Measurements from ENCODE around the gene CPNE8.

CPNE8 gene

GRCh38 chr12:38905480-38906351, at the start of gene CPNE8:
Gene CPNE8, minus strand, starts transcription at chr12:38905591. Its CDS starts 57 bp downstream, at chr12:38905534.
- H3K4me3 ChIP-seq (ENCODE audit: low read length): peak within 1 kb of the TSS; percentile 70
- peak; percentile 67 for DNase-seq (ENCODE audit: low read depth)
- TF ChIP-seq CTCF (IDR thresholded peaks at IDR 0.05; ENCODE audit: insufficient read depth, low read depth, low read length, missing control alignments): no peak

DNA sequence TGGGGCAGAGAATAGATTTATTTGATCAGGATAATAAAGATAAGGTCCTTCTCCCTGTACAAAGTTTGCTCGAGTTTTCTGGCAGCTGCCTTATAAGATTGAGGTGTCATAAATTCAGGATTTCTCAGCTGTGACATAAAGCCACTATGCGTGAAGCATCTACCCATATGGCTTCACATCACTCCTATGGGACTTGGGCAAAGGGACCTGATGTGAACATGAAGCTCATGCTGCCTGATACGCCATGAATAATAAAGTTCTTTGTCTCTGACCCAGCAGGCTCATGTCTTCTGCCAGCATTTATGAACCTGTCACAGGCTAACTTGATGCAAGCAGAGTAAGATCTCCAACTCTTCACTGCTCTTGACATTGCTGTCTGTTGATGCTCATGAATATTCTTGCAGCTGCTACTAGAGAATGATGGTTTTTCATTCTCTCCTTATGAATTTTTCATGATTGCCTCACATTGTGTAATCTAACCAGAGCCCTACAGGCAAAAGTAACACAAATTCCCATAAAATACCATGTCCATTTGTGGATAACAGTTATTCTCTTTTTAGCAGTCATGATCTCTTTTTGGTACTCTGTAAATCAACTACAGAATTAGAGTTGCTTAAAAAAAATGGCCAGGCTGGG, 49.0 kb upstream of the CPNE8 start:
- TF ChIP-seq CTCF (IDR thresholded peaks at IDR 0.05; ENCODE audit: insufficient read depth, low read depth, low read length, missing control alignments): no peak
- H3K4me3 ChIP-seq (ENCODE audit: low read length): no peak overlapping the region
- no peak for DNase-seq (ENCODE audit: low read depth)

DNA sequence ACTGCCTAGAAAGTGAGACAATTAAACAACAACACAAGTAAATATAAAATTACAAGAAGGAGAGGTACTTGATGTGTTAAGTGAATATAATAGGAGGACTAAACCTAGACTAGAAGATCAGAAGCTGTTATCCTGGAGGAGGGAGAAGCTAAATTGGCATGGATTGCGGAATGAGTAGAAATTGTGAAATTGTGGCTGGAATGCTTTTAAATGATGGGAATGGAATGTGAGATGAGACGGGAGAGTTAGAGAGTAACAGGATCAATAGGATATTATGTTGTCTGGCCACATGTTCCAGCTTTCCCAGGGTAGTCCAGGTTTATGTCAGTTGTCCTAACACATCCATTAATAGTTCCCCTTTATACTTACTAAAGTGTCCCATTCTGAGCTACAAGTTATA, 44.0 kb upstream of the CPNE8 start:
- no peak for TF ChIP-seq CTCF (IDR thresholded peaks at IDR 0.05; ENCODE audit: insufficient read depth, low read depth, low read length, missing control alignments)
- H3K4me3 ChIP-seq (ENCODE audit: low read length): no peak overlapping the region
- DNase-seq (ENCODE audit: low read depth): no peak

- peak; percentile 19 for DNase-seq (ENCODE audit: low read depth)
These were observed 29.3 kb upstream of the CPNE8 start for GRCh38 chr12:38934686-38935085.

DNA sequence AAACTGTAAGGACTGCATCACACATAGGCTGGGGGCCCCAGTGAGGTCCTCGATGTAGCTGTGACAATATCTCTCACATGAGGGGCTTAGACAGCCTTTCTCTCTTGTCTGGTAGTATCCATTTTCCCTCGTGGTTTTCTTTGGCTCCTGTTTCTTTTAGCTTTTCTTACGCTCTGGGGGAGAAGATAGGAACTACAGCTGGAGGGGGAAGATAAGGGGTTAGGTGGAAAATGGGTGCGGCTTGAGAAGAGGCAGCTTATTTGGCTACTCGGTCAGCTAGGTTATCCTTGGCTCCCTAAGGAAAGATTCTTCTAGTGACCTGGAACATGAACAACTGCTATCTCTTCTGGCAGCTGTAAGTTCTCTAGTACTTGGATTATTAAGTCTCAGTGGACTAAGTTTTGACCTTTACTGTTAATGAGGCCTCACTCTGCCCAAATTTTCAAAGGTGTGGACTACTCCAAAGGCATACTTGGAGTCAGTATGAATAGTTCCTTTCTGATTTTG, 28.7 kb upstream of the CPNE8 start:
- no peak for DNase-seq (ENCODE audit: low read depth)
- no peak for TF ChIP-seq CTCF (IDR thresholded peaks at IDR 0.05; ENCODE audit: insufficient read depth, low read depth, low read length, missing control alignments)
- no peak overlapping the region for H3K4me3 ChIP-seq (ENCODE audit: low read length)

More at GRCh38 chr12:38934686-38935085, 29.3 kb upstream of the CPNE8 start:
- H3K4me3 ChIP-seq (ENCODE audit: low read length): no peak overlapping the region
- no peak for TF ChIP-seq CTCF (IDR thresholded peaks at IDR 0.05; ENCODE audit: insufficient read depth, low read depth, low read length, missing control alignments)

- no peak for TF ChIP-seq CTCF (IDR thresholded peaks at IDR 0.05; ENCODE audit: insufficient read depth, low read depth, low read length, missing control alignments)
- no peak for DNase-seq (ENCODE audit: low read depth)
- no peak overlapping the region for H3K4me3 ChIP-seq (ENCODE audit: low read length)
These were observed 26.9 kb upstream of the CPNE8 start for GRCh38 chr12:38932320-38932719.

All from epithelial cell of esophagus (primary cell).